Islet precursor cell (in vitro differentiated cells): ENCODE results near the gene PITX1.

Experiments used
- DNase-seq: peaks from one replicate; pipeline ENCODE4 v3.0.0-alpha.2; 2018

The PITX1 gene

DNA sequence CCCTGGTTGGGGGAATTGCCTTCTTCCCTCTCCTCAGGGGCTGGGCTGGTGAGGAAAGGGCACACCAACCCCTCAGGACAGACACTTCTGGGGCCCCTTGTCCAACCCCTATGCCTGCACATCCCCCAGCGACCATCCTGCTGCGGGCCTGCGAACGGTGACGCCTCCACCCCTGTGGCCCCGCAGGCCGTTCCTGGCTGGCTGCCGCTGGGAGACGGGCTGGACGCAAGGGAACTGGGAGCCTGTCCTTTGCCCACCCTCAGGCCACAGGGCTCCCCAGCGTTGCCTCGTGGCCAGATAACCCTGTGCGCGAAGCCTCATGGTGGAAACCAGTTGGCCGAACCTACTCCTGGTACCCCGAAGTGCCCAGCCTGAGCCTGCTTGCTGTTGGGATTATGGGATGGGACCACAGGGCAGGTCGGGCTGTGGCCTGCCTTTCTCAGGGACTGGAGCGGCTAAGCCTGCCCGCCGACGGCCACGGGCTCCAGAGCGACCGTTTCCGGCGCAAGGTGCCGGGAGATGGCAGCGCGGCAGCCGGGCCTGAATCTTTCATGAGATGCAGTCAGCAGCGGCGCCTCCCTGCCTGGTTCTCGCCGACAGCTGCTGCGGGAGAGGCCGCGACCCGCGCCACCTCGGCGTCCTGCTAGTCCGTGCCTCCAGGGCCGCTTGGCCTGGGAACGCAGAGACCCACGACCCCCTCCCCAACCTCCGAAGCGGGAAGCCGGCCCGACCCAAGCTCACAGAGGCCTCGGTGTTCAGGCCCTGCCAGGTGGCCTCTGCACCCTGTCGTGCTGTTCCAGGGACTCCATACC, 6.5 kb upstream of the PITX1 start:
- DNase-seq, result peak; percentile 71

- no peak for DNase-seq
Measured at GRCh38 chr5:135040034-135040332, 6.0 kb upstream of the PITX1 start.

DNA sequence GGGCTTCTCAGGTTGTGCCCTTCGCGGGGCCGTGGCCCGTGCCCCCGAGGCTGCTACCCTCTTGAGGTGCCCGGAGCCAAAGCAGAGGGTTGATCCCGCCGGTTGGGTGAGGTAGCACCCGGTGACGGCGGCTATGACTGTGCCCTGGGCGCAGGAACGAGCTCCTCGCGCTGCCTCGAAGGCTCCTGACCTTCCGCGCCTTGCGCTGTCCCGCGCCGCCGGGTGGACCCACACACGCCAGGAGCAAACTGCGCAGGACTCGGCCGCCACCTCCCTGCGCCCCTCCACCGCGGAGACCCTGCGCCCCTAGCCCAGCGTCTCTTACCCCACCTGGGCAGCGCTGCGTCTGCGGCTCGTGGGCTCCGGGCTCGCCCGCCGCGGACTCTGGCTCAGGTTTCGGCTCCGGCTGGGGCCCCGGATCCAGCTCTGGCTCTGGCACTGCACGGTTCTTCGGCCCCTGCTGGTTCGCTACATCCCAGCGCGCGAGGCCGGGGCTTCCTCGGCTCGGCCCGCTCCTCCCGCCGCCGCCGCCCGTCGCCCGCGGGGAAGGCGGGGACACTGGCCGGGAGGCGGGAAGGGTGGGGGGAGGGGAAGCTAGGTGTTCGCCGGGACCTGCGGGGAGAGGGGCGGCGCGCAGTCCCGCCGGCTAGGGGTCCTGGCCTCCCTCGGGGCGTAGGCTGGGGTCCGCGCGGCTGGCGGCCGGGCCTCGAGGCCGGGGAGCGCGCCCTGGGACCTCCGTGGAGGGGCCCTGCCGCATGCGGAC, 5.4 kb upstream of the PITX1 start:
- no peak for DNase-seq

- no peak for DNase-seq
Measured at GRCh38 chr5:135038813-135039270, 4.8 kb upstream of the PITX1 start.

GRCh38 chr5:135038205-135038812, 4.3 kb upstream of the PITX1 start:
- DNase-seq, result no peak

DNA sequence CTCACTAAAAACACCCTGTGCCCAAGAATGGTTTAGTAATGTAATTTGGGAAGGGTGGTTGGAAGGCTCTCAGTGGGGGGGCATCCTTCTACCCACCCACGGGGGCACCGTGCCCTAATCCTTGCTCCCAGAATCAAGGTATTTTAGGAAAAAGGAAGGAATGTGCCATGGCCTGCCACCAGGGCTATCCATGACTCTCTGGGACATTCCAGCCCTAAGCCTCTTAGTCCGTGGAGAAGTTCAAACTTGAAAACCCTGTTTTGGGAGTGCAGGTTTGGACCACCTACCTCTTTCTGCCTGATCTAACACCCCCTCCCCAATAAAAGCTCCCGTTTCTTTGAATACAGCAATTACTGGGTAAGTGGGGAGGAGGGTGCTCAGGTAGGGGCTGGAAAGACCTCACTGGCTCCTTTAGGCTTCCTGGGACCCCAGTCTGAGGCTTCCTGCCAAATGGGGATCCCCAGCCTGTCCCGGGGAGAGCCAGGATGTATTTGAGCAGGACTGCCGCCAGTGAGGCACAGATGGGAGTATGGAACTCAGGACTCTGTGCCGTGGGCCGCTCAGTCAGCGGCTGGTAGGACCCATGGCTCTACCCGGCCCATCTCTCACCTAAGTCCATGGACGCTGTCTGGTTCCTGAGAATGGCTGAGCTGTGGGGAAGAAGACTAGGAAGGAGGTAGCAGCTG, 3.6 kb upstream of the PITX1 start:
- DNase-seq, result no peak

- no peak for DNase-seq
Measured at GRCh38 chr5:135036405-135036804, 2.4 kb upstream of the PITX1 start.

DNA sequence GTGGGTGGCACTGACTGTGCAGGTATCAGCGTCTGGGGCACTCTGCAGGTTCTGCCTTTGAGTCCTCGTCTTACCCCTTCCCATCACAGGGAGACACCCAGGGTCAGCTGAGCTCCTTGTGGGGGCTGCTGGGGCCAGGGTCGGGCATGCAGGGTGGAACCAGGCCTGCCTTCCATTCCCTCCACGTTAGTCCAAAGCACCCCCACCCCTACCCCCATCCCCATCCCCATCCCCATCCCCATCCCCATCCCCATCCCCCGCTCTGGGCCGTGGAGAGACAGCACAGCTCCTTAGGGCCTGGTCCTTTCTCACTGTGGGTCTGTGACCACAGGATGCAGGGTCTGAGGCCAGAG, 1.6 kb upstream of the PITX1 start:
- DNase-seq, result no peak

DNA sequence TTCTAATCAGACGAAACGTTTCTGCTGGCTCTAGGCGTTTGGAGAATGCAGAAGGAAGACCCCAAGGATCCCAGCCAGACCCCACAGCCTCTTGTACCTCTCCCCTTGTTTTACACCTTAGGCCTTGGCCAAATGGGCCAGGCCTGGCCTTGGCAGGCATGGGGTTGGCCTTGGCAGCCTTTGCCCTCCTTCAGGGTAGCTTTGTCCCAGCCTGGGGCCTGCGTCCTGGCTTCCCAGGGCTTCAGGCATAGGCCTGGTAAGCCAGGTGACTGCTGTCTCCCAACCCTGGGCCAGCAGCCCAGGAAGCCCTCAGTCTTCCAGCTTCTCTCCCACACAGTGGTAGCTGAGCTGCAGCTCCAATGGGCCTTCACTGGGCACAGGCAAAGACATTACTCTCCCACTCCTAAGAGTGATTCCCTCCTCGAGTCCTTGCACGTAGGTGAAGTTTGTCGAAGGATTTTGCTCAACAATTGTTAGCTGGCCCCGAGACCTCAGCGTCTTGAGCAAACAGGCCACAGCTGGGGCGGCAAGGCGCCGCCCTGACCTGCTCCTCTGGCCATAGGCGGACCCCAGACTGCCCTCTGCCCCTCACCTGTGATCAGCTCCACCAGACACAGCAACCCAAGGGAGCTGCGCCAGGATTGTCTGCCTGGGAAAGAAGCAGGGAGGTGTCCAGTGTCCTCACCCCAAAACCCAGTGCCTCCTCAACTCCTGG, 1.1 kb upstream of the PITX1 start:
- peak; percentile 62 for DNase-seq

DNA sequence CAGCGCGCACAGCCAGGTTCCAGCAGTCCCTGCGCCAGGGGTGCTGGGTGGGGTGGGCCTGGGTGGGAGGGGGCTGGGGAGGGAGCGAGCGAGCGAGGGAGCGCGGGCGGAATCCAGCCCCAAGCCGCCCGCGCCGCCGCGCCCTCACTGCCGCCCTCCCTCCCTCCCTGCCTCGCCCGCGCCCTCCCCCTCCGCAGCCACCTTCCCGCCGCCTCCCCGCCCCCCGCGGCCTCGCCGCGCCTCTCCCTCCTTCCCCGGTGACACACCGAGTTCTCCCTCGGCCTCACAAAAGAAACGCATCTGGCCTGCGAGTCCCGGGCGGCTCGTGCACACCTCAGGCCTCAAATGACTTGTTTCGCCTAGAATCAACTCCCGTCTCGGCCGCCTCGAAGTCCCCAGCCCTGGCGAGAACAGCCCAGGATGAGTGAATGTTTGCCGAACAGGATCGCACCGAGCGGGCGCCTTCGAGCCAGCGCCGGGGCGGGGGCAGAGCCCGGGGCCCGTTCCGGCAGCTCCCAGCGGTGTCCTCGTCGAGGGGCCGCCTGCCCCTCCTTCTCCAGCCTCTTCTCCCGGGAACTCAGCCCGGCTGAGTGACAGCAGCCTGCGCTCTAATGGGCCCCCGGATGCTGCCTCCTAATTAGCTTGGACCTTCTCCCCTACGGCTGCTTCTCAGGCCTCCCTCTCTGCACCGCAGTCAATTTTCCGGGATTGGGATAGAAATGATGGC, 371 bp upstream of the PITX1 start:
- peak; percentile 84 for DNase-seq

- DNase-seq, result peak; percentile 71
Measured at GRCh38 chr5:135032999-135033861, 798 bp downstream of the PITX1 start.

DNA sequence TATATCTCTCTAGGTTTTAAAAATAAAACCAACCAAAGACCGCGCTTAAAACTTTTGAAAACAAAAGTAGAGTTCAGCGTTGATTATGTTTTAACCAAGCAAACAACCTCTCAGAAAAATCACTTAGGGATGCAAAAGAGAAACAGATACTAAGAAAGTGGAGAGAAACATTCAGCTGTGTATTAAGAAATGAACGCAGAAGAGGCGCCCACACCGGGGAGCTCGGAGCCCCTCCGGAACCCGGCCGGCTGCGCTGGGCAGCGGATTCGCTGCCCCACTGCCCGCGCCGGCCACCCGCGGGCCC, 1.4 kb downstream of the PITX1 start:
- DNase-seq, result no peak

- DNase-seq, result no peak
Measured at GRCh38 chr5:135031813-135032694, 2.0 kb downstream of the PITX1 start.

DNA sequence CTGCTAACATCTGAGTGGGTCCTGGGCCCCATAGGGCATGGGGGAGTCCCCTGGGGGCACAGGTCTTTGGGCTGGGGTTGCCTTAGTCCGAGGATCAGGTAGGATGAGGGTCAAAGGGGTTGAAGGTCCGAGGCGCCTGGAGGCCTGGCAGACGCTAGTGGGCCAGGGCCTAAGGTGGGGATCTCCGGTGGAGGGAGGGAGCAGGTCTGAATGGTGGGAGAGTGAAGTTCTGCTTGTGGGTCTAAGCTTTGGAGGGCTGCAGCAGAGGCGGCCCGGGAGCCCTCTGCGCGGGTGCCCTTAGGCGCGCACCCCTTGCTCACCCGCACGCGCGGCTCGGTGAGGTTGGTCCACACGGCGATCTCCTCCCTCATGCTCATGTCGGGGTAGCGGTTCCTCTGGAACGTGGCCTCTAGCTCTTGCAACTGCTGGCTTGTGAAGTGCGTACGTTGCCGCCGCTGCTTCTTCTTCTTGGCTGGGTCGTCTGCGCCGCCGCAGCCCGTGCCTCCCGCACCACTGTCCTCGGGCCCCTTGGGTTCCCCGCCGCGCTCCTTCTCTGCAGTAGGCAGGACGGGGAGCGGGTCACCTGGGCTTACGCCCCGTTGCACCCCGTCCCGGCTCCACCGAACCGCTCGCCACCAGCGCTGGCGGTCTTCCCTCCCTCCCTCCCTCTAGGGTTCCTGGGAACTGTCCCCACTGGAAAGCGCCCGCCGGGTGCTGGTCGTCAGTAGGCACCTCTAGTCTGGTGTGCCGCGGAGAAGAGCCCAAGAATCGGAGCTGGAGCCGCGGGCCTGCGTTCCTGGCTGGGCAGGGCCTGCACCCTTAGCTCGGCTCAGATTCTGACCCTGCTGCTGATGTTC, 2.8 kb downstream of the PITX1 start:
- DNase-seq, result peak; percentile 63

- DNase-seq, result peak; percentile 68
Measured at GRCh38 chr5:135030123-135030955, 3.7 kb downstream of the PITX1 start.

- no peak for DNase-seq
Measured at GRCh38 chr5:135029477-135030122, 4.4 kb downstream of the PITX1 start.

DNA sequence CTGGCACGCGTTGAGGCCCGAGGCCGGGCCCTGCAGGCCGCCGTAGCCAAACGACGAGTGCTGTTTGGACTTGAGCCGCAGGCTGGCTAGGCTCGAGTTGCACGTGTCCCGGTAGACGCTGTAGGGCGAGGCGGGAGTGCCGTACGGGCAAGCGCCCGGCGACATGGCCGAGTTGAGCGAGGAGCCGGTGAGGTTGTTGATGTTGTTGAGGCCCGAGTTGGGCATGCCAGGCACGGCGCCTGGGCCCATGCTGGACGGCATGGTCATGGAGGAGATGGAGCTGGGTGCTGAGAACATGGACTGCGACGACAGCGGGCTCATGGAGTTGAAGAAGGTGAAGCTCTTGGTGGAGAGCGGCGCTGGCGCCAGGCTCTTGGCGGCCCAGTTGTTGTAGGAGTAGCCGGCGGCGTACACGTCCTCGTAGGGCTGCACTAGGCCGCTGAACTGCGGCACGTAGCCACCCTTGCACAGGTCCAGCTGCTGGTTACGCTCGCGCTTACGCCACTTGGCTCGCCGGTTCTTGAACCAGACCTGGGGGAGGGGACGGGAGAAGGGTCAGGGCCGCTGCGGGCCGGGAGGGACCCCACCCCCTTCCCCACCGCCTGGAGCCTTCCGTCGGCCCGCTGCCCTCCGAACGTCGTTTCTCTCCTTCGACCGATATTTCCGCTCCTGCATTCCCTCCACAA, 5.1 kb downstream of the PITX1 start:
- peak; percentile 73 for DNase-seq
